PC-9 (cell line): Measurements from ENCODE around the gene XXYLT1. TPM values are rescaled to one million over a fixed set of nuclear protein-coding genes. Genes with fewer than 3 reads are reported as not detected.
"Not testable (repeated sequence)": the region's sequence is repeated elsewhere in the genome, so short reads cannot be mapped to it uniquely, and the experiment has no call there.

Experiments used
- BruUV-seq: library from RNA; stranded (reverse); fragments of 400-500 nt; replicated peaks from 2 replicates; lab custom pipeline; 2021; lab: Mats Ljungman, UMichigan
- CTCF ChIA-PET: fragments of 300-600 bp; sonication (Branson Sonifier 250); formaldehyde crosslinking; loops from one replicate; lab custom pipeline; 2022; ENCODE audit warnings: antibody characterized with exemption; lab: Charles Lee
- POLR2A ChIA-PET: fragments of 300-600 bp; sonication (Branson Sonifier 250); formaldehyde crosslinking; loops from one replicate; lab custom pipeline; 2022; ENCODE audit warnings: antibody characterized with exemption; ENCODE audit not compliant: unreplicated experiment; lab: Charles Lee
- DNase-seq, 2 experiments: peaks; one replicate each; pipeline versions ENCODE4 v3.0.0 to v3.0.0-alpha.2; 2015 to 2022; ENCODE audit warnings: mixed read lengths in 1 of 2
- H2AFZ ChIP-seq: fragments of 200-600 bp; sonication (generic); 2 replicates; pipeline ENCODE4 v1.8.1; 2017; ENCODE audit warnings: antibody characterized with exemption
- H3F3A ChIP-seq: fragments of 200-600 bp; sonication (generic); 2 replicates; pipeline ENCODE4 v1.8.1; 2017; ENCODE audit warnings: antibody characterized with exemption, mild to moderate bottlenecking, low read depth; ENCODE audit not compliant: insufficient read depth
- H3K27ac ChIP-seq: fragments of 200-600 bp; sonication (generic); 2 replicates; pipeline ENCODE4 v1.6.1; 2016; ENCODE audit warnings: mixed run types
- H3K27me3 ChIP-seq: fragments of 200-600 bp; sonication (generic); 2 replicates; pipeline ENCODE4 v1.6.1; 2016; ENCODE audit warnings: low read depth, mixed run types; ENCODE audit not compliant: insufficient read depth
- H3K36me3 ChIP-seq: fragments of 200-600 bp; sonication (generic); 2 replicates; pipeline ENCODE4 v1.6.1; 2016; ENCODE audit warnings: low read depth, mixed run types
- H3K4me1 ChIP-seq: fragments of 200-600 bp; sonication (generic); replicated peaks from 2 replicates; pipeline ENCODE4 v1.6.1; 2016; ENCODE audit warnings: mixed run types; ENCODE audit not compliant: insufficient read depth
- H3K4me2 ChIP-seq: fragments of 200-600 bp; sonication (generic); 2 replicates; pipeline ENCODE4 v1.6.1; 2017; ENCODE audit warnings: mixed run types
- H3K4me3 ChIP-seq: fragments of 200-600 bp; sonication (generic); 2 replicates; pipeline ENCODE4 v1.6.1; 2016; ENCODE audit warnings: mixed run types
- H3K79me2 ChIP-seq: fragments of 200-600 bp; sonication (generic); 2 replicates; pipeline ENCODE4 v1.6.1; 2017; ENCODE audit warnings: low read depth, mixed run types
- H3K9me2 ChIP-seq: fragments of 200-600 bp; sonication (generic); 2 replicates; pipeline ENCODE4 v1.8.1; 2017; ENCODE audit warnings: mild to moderate bottlenecking; ENCODE audit not compliant: insufficient read depth
- H3K9me3 ChIP-seq: fragments of 200-600 bp; sonication (generic); 2 replicates; pipeline ENCODE4 v1.8.1; 2016; ENCODE audit warnings: low read depth; ENCODE audit not compliant: insufficient read depth
- H4K20me1 ChIP-seq: fragments of 200-600 bp; sonication (generic); 2 replicates; pipeline ENCODE4 v1.8.1; 2017; ENCODE audit not compliant: insufficient read depth
- EZH2 ChIP-seq: fragments of 200-600 bp; sonication (generic); IDR thresholded peaks from 2 replicates; pipeline ENCODE4 v1.8.0; 2017; ENCODE audit warnings: antibody characterized with exemption, low read depth
- intact Hi-C: fragments of 100-400 bp; cut with micrococcal nuclease; formaldehyde crosslinking; loops from one replicate; pipeline ENCODE4 v1.10.0; 2022; ENCODE audit not compliant: unreplicated experiment
- total RNA-seq: library from RNA; stranded (reverse); gene quantifications from 2 replicates; pipeline ENCODE4 v1.2.3, GENCODE V29; 2021
- TF ChIP-seq, protein P1 (sequence below): fragments of 200-600 bp; sonication (generic); conservative IDR thresholded peaks from 2 replicates; pipeline ENCODE4 v1.6.1; 2017; ENCODE audit warnings: mixed run types, antibody characterized with exemption, mild to moderate bottlenecking, moderate library complexity

Gene XXYLT1
- total RNA-seq, 1 experiment from 2014 or later, result 13.3 TPM

- Histone ChIP-seq H3K36me3 (no peaks in the 10 kb centered on the region), H3K4me1 (0 out of 2 replicates have a peak, but pooled peaks cover under 1% of the 10 kb centered on the region), H3K9me2 (no peaks in the 10 kb centered on the region), H3F3A (peaks cover 42% of the 10 kb centered on the region), H2AFZ (no peak overlapping the region), H3K27me3 (no peaks in the 10 kb centered on the region), H3K27ac (no peak overlapping the region), H4K20me1 (no peaks in the 10 kb centered on the region), H3K79me2 (no peaks in the 10 kb centered on the region), H3K9me3 (no peaks in the 10 kb centered on the region), H3K4me2 (no peak overlapping the region), H3K4me3 (no peak overlapping the region)
- no peak for DNase-seq
- POLR2A ChIA-PET, result no interaction called here
- intact Hi-C loops, result no loop called here
- no TSS peak for BruUV-seq
- TF ChIP-seq EZH2, result no peak
- TF ChIP-seq, protein P1, sequence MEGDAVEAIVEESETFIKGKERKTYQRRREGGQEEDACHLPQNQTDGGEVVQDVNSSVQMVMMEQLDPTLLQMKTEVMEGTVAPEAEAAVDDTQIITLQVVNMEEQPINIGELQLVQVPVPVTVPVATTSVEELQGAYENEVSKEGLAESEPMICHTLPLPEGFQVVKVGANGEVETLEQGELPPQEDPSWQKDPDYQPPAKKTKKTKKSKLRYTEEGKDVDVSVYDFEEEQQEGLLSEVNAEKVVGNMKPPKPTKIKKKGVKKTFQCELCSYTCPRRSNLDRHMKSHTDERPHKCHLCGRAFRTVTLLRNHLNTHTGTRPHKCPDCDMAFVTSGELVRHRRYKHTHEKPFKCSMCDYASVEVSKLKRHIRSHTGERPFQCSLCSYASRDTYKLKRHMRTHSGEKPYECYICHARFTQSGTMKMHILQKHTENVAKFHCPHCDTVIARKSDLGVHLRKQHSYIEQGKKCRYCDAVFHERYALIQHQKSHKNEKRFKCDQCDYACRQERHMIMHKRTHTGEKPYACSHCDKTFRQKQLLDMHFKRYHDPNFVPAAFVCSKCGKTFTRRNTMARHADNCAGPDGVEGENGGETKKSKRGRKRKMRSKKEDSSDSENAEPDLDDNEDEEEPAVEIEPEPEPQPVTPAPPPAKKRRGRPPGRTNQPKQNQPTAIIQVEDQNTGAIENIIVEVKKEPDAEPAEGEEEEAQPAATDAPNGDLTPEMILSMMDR, result no peak
- CTCF ChIA-PET, result no interaction called here
Observed at GRCh38 chr3:195110647-195111318, 160.2 kb downstream of the XXYLT1 start.

GRCh38 chr3:195109098-195109657 is 161.8 kb downstream of the XXYLT1 start:
- Histone ChIP-seq H4K20me1 (no peaks in the 10 kb centered on the region), H3K4me2 (no peak overlapping the region), H3K27ac (no peak overlapping the region), H3K4me1 (peaks cover 15% of the 10 kb centered on the region), H3K9me2 (no peaks in the 10 kb centered on the region), H3K79me2 (no peaks in the 10 kb centered on the region), H3K4me3 (no peak overlapping the region), H3K27me3 (no peaks in the 10 kb centered on the region), H3K36me3 (no peaks in the 10 kb centered on the region), H2AFZ (no peak overlapping the region), H3F3A (peaks cover 47% of the 10 kb centered on the region), H3K9me3 (no peaks in the 10 kb centered on the region)
- intact Hi-C loops, result loop anchor here (10.0 kb wide), 2 partner anchors 174 to 334 kb away; no protein-coding TSS in a partner anchor
- BruUV-seq, result no TSS peak
- no peak for DNase-seq
- POLR2A ChIA-PET, result no interaction called here
- CTCF ChIA-PET, result no interaction called here
- TF ChIP-seq EZH2, result no peak
- TF ChIP-seq, protein P1, result no peak

DNA sequence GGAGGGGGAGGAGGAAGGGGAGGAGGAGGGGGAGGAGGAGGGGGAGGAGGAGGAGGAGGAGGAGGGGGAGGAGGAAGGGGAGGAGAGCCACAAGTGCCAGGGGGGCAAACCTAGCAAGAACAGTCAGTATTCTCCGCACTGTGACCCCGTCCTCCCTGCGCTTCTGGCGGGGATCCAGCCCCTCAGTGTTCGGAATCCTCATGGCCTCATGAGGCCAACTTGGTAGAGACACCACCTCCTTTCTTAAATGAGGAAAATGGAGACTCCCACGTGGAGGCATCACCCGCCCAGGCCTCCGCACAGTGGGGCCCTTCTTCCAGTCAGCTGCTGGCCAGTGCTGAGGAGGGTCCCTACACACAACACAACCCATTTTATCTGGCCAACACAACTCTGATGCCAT is 163.4 kb downstream of the XXYLT1 start:
- no TSS peak for BruUV-seq
- no peak overlapping the region for H3K4me3 ChIP-seq
- no peak overlapping the region for H3K27ac ChIP-seq
- TF ChIP-seq, protein P1, result no peak
- TF ChIP-seq EZH2, result no peak
- no peak overlapping the region for H2AFZ ChIP-seq
- intact Hi-C loops, result loop anchor here (10.0 kb wide), 2 partner anchors 173 to 333 kb away; no protein-coding TSS in a partner anchor
- H3K9me3 ChIP-seq, result no peaks in the 10 kb centered on the region
- ChIA-PET CTCF (interaction anchor here (1.1 kb wide), 1 partner anchor 420 kb away, joined by 4 read pairs; no protein-coding TSS in a partner anchor), POLR2A (no interaction called here)
- no peak overlapping the region for H3K4me2 ChIP-seq
- H3K27me3 ChIP-seq, result no peaks in the 10 kb centered on the region
- H4K20me1 ChIP-seq, result no peaks in the 10 kb centered on the region
- H3K36me3 ChIP-seq, result no peaks in the 10 kb centered on the region
- H3F3A ChIP-seq, result peaks cover 47% of the 10 kb centered on the region
- H3K4me1 ChIP-seq, result peaks cover 29% of the 10 kb centered on the region
- H3K9me2 ChIP-seq, result no peaks in the 10 kb centered on the region
- H3K79me2 ChIP-seq, result no peaks in the 10 kb centered on the region
- DNase-seq, result no peak

- H3K79me2 ChIP-seq, H4K20me1 ChIP-seq, H3K27ac ChIP-seq, H3K9me3 ChIP-seq, BruUV-seq, H3K4me2 ChIP-seq, DNase-seq, POLR2A ChIA-PET, H3K27me3 ChIP-seq, H2AFZ ChIP-seq, H3K36me3 ChIP-seq, H3K4me3 ChIP-seq, H3K9me2 ChIP-seq: not testable (repeated sequence)
- intact Hi-C loops, result loop anchor here (10.0 kb wide), 2 partner anchors 172 to 332 kb away; no protein-coding TSS in a partner anchor
- Histone ChIP-seq H3K4me1 (peaks cover 35% of the 10 kb centered on the region), H3F3A (peaks cover 51% of the 10 kb centered on the region)
- CTCF ChIA-PET, result interaction anchor here (0.5 to 1.1 kb wide), 7 partner anchors 65 to 424 kb away, joined by 3 to 10 read pairs (median 4); no protein-coding TSS in a partner anchor
Observed at GRCh38 chr3:195107031-195107430, 163.9 kb downstream of the XXYLT1 start.
